Mammary epithelial cell (primary cell): ENCODE results near the gene TENM4.

Experiments
- EZH2 ChIP-seq: IDR thresholded peaks from 2 replicates; pipeline ENCODE4 v1.6.1; 2012; ENCODE audit warnings: low read length, inconsistent platforms, borderline replicate concordance
- TF ChIP-seq, protein P1 (sequence below), 2 donors: IDR thresholded peaks in 1 of 2; conservative IDR thresholded peaks in 1 of 2; 2 replicates each; pipeline ENCODE4 v1.5.1; 2011 to 2012; ENCODE audit warnings: inconsistent platforms in 2 of 2, low read length in 2 of 2, mild to moderate bottlenecking in 2 of 2, control low read depth in 1 of 2, low read depth in 1 of 2; ENCODE audit not compliant: insufficient read depth in 1 of 2; ENCODE audit errors: extremely low read depth in 1 of 2

DNA sequence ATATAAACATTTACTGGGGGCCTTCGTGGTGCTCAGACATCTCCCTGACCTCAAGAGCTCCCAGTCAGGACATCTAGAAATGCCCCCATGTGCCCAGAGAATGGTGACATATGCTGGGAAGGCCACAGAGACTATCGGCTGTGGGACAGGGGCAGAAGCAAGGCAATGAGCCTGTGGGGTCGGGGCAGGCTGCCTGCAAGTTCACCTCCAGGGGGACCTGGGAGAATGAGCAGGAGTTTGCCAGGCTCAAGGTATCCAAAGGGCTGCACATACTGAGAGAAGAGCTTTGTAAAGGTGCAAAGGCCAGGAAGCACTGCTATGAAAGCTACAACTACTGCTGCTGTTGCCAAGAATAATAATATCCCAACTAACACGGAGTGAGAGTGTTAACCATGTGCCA, 233.9 kb downstream of the TENM4 start:
- TF ChIP-seq EZH2 = no peak
- TF ChIP-seq, protein P1, sequence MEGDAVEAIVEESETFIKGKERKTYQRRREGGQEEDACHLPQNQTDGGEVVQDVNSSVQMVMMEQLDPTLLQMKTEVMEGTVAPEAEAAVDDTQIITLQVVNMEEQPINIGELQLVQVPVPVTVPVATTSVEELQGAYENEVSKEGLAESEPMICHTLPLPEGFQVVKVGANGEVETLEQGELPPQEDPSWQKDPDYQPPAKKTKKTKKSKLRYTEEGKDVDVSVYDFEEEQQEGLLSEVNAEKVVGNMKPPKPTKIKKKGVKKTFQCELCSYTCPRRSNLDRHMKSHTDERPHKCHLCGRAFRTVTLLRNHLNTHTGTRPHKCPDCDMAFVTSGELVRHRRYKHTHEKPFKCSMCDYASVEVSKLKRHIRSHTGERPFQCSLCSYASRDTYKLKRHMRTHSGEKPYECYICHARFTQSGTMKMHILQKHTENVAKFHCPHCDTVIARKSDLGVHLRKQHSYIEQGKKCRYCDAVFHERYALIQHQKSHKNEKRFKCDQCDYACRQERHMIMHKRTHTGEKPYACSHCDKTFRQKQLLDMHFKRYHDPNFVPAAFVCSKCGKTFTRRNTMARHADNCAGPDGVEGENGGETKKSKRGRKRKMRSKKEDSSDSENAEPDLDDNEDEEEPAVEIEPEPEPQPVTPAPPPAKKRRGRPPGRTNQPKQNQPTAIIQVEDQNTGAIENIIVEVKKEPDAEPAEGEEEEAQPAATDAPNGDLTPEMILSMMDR (conservative IDR thresholded peaks at IDR 0.05 in 1 of 2, IDR thresholded peaks at IDR 0.05 in 1 of 2; ENCODE audit: extremely low read depth in 1 of 2, insufficient read depth in 1 of 2, low read depth in 1 of 2, low read length in 2 of 2) = no peak
